Fibroblast of lung (primary cell): ENCODE data around the gene DNAJC7.

ENCODE experiments used
- CTCF ChIP-seq, 2 donors: IDR thresholded peaks in 1 of 2; conservative IDR thresholded peaks in 1 of 2; 1 replicate in 1 of 2; 2 replicates in 1 of 2; pipeline ENCODE4 v1.5.1; 2011 to 2012; ENCODE audit warnings: low read length in 2 of 2, control low read depth in 1 of 2, inconsistent platforms in 1 of 2, low read depth in 1 of 2, mild to moderate bottlenecking in 1 of 2
- EZH2 ChIP-seq: IDR thresholded peaks from 2 replicates; pipeline ENCODE4 v1.5.1; 2012; ENCODE audit warnings: low read length, control low read depth, mild to moderate bottlenecking; ENCODE audit errors: missing control alignments

GRCh38 chr17:42051645-42052044 lies 34.4 kb upstream of the DNAJC7 start:
- TF ChIP-seq CTCF (conservative IDR thresholded peaks at IDR 0.05 in 1 of 2, IDR thresholded peaks at IDR 0.05 in 1 of 2; ENCODE audit: low read depth in 1 of 2, low read length in 2 of 2) (no peak), EZH2 (peak; percentile 4)
